Measurements from ENCODE around the gene CDH20.

Gene CDH20

GRCh38 chr18:61474918-61475317 is 141.7 kb downstream of the CDH20 start:
- Histone ChIP-seq H3K9ac (ENCODE audit: low read depth, low read length) (no peak overlapping the region), H3K4me1 (ENCODE audit: insufficient read depth, low read length) (0 out of 2 replicates have a peak, but pooled peaks cover 4% of the 10 kb centered on the region), H3K36me3 (ENCODE audit: insufficient read depth, low read length) (no peaks in the 10 kb centered on the region), H3K9me3 (ENCODE audit: control insufficient read depth, insufficient read depth, low read length) (no peaks in the 10 kb centered on the region)

GRCh38 chr18:61475931-61476330 is 142.7 kb downstream of the CDH20 start:
- H3K9ac ChIP-seq (ENCODE audit: low read depth, low read length): no peak overlapping the region
- no peaks in the 10 kb centered on the region for H3K36me3 ChIP-seq (ENCODE audit: insufficient read depth, low read length)
- 0 out of 2 replicates have a peak, but pooled peaks cover 4% of the 10 kb centered on the region for H3K4me1 ChIP-seq (ENCODE audit: insufficient read depth, low read length)
- H3K9me3 ChIP-seq (ENCODE audit: control insufficient read depth, insufficient read depth, low read length): no peaks in the 10 kb centered on the region

GRCh38 chr18:61489334-61489733 is 156.1 kb downstream of the CDH20 start:
- no peaks in the 10 kb centered on the region for H3K36me3 ChIP-seq (ENCODE audit: insufficient read depth, low read length)
- H3K4me1 ChIP-seq (ENCODE audit: insufficient read depth, low read length): no peaks in the 10 kb centered on the region
- no peaks in the 10 kb centered on the region for H3K9me3 ChIP-seq (ENCODE audit: control insufficient read depth, insufficient read depth, low read length)
- H3K9ac ChIP-seq (ENCODE audit: low read depth, low read length): no peak overlapping the region

- H3K9ac ChIP-seq (ENCODE audit: low read depth, low read length): no peak overlapping the region
- H3K9me3 ChIP-seq (ENCODE audit: control insufficient read depth, insufficient read depth, low read length): no peaks in the 10 kb centered on the region
- H3K36me3 ChIP-seq (ENCODE audit: insufficient read depth, low read length): no peaks in the 10 kb centered on the region
- H3K4me1 ChIP-seq (ENCODE audit: insufficient read depth, low read length): no peaks in the 10 kb centered on the region
Measured at GRCh38 chr18:61496374-61496773, 163.1 kb downstream of the CDH20 start.

GRCh38 chr18:61497422-61497821 is 164.2 kb downstream of the CDH20 start:
- no peak overlapping the region for H3K9ac ChIP-seq (ENCODE audit: low read depth, low read length)
- no peaks in the 10 kb centered on the region for H3K9me3 ChIP-seq (ENCODE audit: control insufficient read depth, insufficient read depth, low read length)
- peaks cover 8% of the 10 kb centered on the region; the same call in 1 of the 2 replicates for H3K4me1 ChIP-seq (ENCODE audit: insufficient read depth, low read length)
- no peaks in the 10 kb centered on the region for H3K36me3 ChIP-seq (ENCODE audit: insufficient read depth, low read length)

GRCh38 chr18:61502472-61502871 is 169.2 kb downstream of the CDH20 start:
- Histone ChIP-seq H3K4me1 (ENCODE audit: insufficient read depth, low read length) (peaks cover 8% of the 10 kb centered on the region; the same call in 1 of the 2 replicates), H3K9ac (ENCODE audit: low read depth, low read length) (no peak overlapping the region), H3K36me3 (ENCODE audit: insufficient read depth, low read length) (no peaks in the 10 kb centered on the region), H3K9me3 (ENCODE audit: control insufficient read depth, insufficient read depth, low read length) (no peaks in the 10 kb centered on the region)

- Histone ChIP-seq H3K9me3 (ENCODE audit: control insufficient read depth, insufficient read depth, low read length) (no peaks in the 10 kb centered on the region), H3K9ac (ENCODE audit: low read depth, low read length) (no peak overlapping the region), H3K4me1 (ENCODE audit: insufficient read depth, low read length) (peaks cover 8% of the 10 kb centered on the region; the same call in 1 of the 2 replicates), H3K36me3 (ENCODE audit: insufficient read depth, low read length) (no peaks in the 10 kb centered on the region)
Measured at GRCh38 chr18:61503688-61504087, 170.5 kb downstream of the CDH20 start.

- Histone ChIP-seq H3K36me3 (ENCODE audit: insufficient read depth, low read length) (no peaks in the 10 kb centered on the region), H3K4me1 (ENCODE audit: insufficient read depth, low read length) (no peaks in the 10 kb centered on the region), H3K9me3 (ENCODE audit: control insufficient read depth, insufficient read depth, low read length) (no peaks in the 10 kb centered on the region), H3K9ac (ENCODE audit: low read depth, low read length) (no peak overlapping the region)
Measured at GRCh38 chr18:61528961-61529360, 195.7 kb downstream of the CDH20 start.

GRCh38 chr18:61530681-61531080 is 197.5 kb downstream of the CDH20 start:
- Histone ChIP-seq H3K36me3 (ENCODE audit: insufficient read depth, low read length) (no peaks in the 10 kb centered on the region), H3K9me3 (ENCODE audit: control insufficient read depth, insufficient read depth, low read length) (no peaks in the 10 kb centered on the region), H3K9ac (ENCODE audit: low read depth, low read length) (no peak overlapping the region), H3K4me1 (ENCODE audit: insufficient read depth, low read length) (no peaks in the 10 kb centered on the region)

GRCh38 chr18:61531182-61531581 is 198.0 kb downstream of the CDH20 start:
- no peak overlapping the region for H3K9ac ChIP-seq (ENCODE audit: low read depth, low read length)
- no peaks in the 10 kb centered on the region for H3K9me3 ChIP-seq (ENCODE audit: control insufficient read depth, insufficient read depth, low read length)
- H3K36me3 ChIP-seq (ENCODE audit: insufficient read depth, low read length): no peaks in the 10 kb centered on the region

GRCh38 chr18:61531891-61532290 is 198.7 kb downstream of the CDH20 start:
- Histone ChIP-seq H3K9me3 (ENCODE audit: control insufficient read depth, insufficient read depth, low read length) (no peaks in the 10 kb centered on the region), H3K36me3 (ENCODE audit: insufficient read depth, low read length) (no peaks in the 10 kb centered on the region), H3K4me1 (ENCODE audit: insufficient read depth, low read length) (no peaks in the 10 kb centered on the region), H3K9ac (ENCODE audit: low read depth, low read length) (no peak overlapping the region)

More at GRCh38 chr18:61531182-61531581, 198.0 kb downstream of the CDH20 start:
- no peaks in the 10 kb centered on the region for H3K4me1 ChIP-seq (ENCODE audit: insufficient read depth, low read length)

GRCh38 chr18:61535401-61535800 is 202.2 kb downstream of the CDH20 start:
- no peak overlapping the region for H3K9ac ChIP-seq (ENCODE audit: low read depth, low read length)
- H3K9me3 ChIP-seq (ENCODE audit: control insufficient read depth, insufficient read depth, low read length): no peaks in the 10 kb centered on the region
- no peaks in the 10 kb centered on the region for H3K4me1 ChIP-seq (ENCODE audit: insufficient read depth, low read length)
- H3K36me3 ChIP-seq (ENCODE audit: insufficient read depth, low read length): no peaks in the 10 kb centered on the region

- Histone ChIP-seq H3K9me3 (ENCODE audit: control insufficient read depth, insufficient read depth, low read length) (no peaks in the 10 kb centered on the region), H3K4me1 (ENCODE audit: insufficient read depth, low read length) (no peaks in the 10 kb centered on the region), H3K9ac (ENCODE audit: low read depth, low read length) (no peak overlapping the region), H3K36me3 (ENCODE audit: insufficient read depth, low read length) (no peaks in the 10 kb centered on the region)
Measured at GRCh38 chr18:61541673-61542072, 208.4 kb downstream of the CDH20 start.

- Histone ChIP-seq H3K9ac (ENCODE audit: low read depth, low read length) (no peak overlapping the region), H3K9me3 (ENCODE audit: control insufficient read depth, insufficient read depth, low read length) (no peaks in the 10 kb centered on the region), H3K4me1 (ENCODE audit: insufficient read depth, low read length) (no peaks in the 10 kb centered on the region)
Measured at GRCh38 chr18:61542596-61542995, 209.4 kb downstream of the CDH20 start.

GRCh38 chr18:61543518-61543917 is 210.3 kb downstream of the CDH20 start:
- no peaks in the 10 kb centered on the region for H3K36me3 ChIP-seq (ENCODE audit: insufficient read depth, low read length)
- H3K4me1 ChIP-seq (ENCODE audit: insufficient read depth, low read length): no peaks in the 10 kb centered on the region
- no peaks in the 10 kb centered on the region for H3K9me3 ChIP-seq (ENCODE audit: control insufficient read depth, insufficient read depth, low read length)
- no peak overlapping the region for H3K9ac ChIP-seq (ENCODE audit: low read depth, low read length)

More at GRCh38 chr18:61542596-61542995, 209.4 kb downstream of the CDH20 start:
- no peaks in the 10 kb centered on the region for H3K36me3 ChIP-seq (ENCODE audit: insufficient read depth, low read length)

GRCh38 chr18:61544178-61544577 is 210.9 kb downstream of the CDH20 start:
- H3K9me3 ChIP-seq (ENCODE audit: control insufficient read depth, insufficient read depth, low read length): no peaks in the 10 kb centered on the region
- H3K9ac ChIP-seq (ENCODE audit: low read depth, low read length): no peak overlapping the region
- no peaks in the 10 kb centered on the region for H3K36me3 ChIP-seq (ENCODE audit: insufficient read depth, low read length)
- H3K4me1 ChIP-seq (ENCODE audit: insufficient read depth, low read length): no peaks in the 10 kb centered on the region

Measured in ES-I3 (cell line).